Measurements from ENCODE around the gene NTM. TPM values are rescaled to one million over a fixed set of nuclear protein-coding genes. Genes with fewer than 3 reads are reported as not detected.

The NTM gene
- total and polyA plus RNA-seq, 2 of the 8 experiments (the other 6 are each of a cell fraction or from before 2014, with no cell fraction given): 13.4 to 20.0 TPM

GRCh38 chr11:131979364-131979763, 608.9 kb downstream of the NTM start:
- Histone ChIP-seq H2BK12ac (ENCODE audit: low read depth, low read length) (no peak overlapping the region), H4K5ac (ENCODE audit: insufficient read length, low read depth, low read length) (no peak overlapping the region), H3K27me3 (replicated peaks in 1 of 4; ENCODE audit: control insufficient read depth in 3 of 4, extremely low read depth in 1 of 4, insufficient read depth in 3 of 4, low read length in 3 of 4) (no peaks in the 10 kb centered on the region), H2BK15ac (ENCODE audit: low read length) (no peak overlapping the region), H4K91ac (replicated peaks; ENCODE audit: insufficient read length, low read length) (no peak overlapping the region), H2AFZ (ENCODE audit: low read length) (no peak overlapping the region), H2BK120ac (replicated peaks; ENCODE audit: low read depth, low read length) (no peak overlapping the region), H3K4me3 (ENCODE audit: extremely low read depth in 1 of 4, insufficient read depth in 2 of 4, low read depth in 3 of 4, low read length in 4 of 4) (no peak overlapping the region), H3K79me2 (ENCODE audit: control insufficient read depth in 1 of 2, insufficient read depth in 2 of 2, low read length in 2 of 2) (no peaks in the 10 kb centered on the region), H3K36me3 (ENCODE audit: control insufficient read depth in 2 of 4, insufficient read depth in 4 of 4, low read length in 3 of 4) (no peaks in the 10 kb centered on the region; a peak in 2 of 8 replicates), H3K79me1 (ENCODE audit: low read depth, low read length) (no peaks in the 10 kb centered on the region), H3K9me3 (ENCODE audit: insufficient read depth in 2 of 2, low read depth in 1 of 2, low read length in 1 of 2) (no peaks in the 10 kb centered on the region), H3K9ac (replicated peaks in 1 of 4; ENCODE audit: extremely low read depth in 1 of 4, low read depth in 3 of 4, low read length in 3 of 4) (no peak overlapping the region), H2AK5ac (ENCODE audit: low read depth, low read length) (no peak overlapping the region), H3K56ac (replicated peaks; ENCODE audit: insufficient read length, low read depth, low read length) (no peak overlapping the region), H2BK5ac (ENCODE audit: low read depth, low read length) (no peak overlapping the region), H4K8ac (ENCODE audit: extremely low read depth, insufficient read depth, low read length) (no peak overlapping the region), H3K27ac (ENCODE audit: low read depth, low read length) (no peak overlapping the region), H3K23ac (ENCODE audit: insufficient read length) (no peak overlapping the region), H3K18ac (ENCODE audit: extremely low read depth, low read length) (no peak overlapping the region), H3K4me1 (replicated peaks in 1 of 4; ENCODE audit: control insufficient read depth in 3 of 4, insufficient read depth in 4 of 4, low read length in 3 of 4) (peaks cover 5 to 43% (median 31%) of the 10 kb centered on the region in 4 experiments), H2BK20ac (ENCODE audit: low read length) (no peak overlapping the region), H4K20me1 (replicated peaks in 1 of 2; ENCODE audit: control insufficient read depth in 1 of 2, insufficient read depth in 2 of 2, low read length in 2 of 2) (no peaks in the 10 kb centered on the region), H3K4ac (replicated peaks; ENCODE audit: insufficient read length, low read depth, low read length) (no peak overlapping the region), H3K23me2 (ENCODE audit: low read depth, low read length) (no peaks in the 10 kb centered on the region), H3K4me2 (ENCODE audit: insufficient read depth in 1 of 2, low read depth in 2 of 2, low read length in 2 of 2) (no peak overlapping the region), H3K14ac (ENCODE audit: insufficient read length) (no peak overlapping the region)
- WGBS, 2 experiments (ENCODE audit: extremely low coverage in 1 of 2, insufficient coverage in 1 of 2, insufficient read length in 1 of 2, insufficient replicate concordance in 2 of 2, low coverage in 1 of 2, low lambda C conversion rate in 2 of 2, missing lambda C conversion rate in 1 of 2): 86% methylated on average over 3 of the region's 3 CpGs; no CpG with 5 or more reads in 1 of the 2 experiments
- ChIA-PET CTCF (ENCODE audit: partially characterized antibody) (interaction anchor here (1.0 to 1.2 kb wide), 2 partner anchors 25 to 115 kb away, joined by 3 read pairs; no protein-coding TSS in a partner anchor), POLR2A (ENCODE audit: partially characterized antibody) (interaction anchor here (0.6 kb wide), 1 partner anchor 254 kb away, joined by 3 read pairs; no protein-coding TSS in a partner anchor)
- TF ChIP-seq POLR2AphosphoS5 (IDR thresholded peaks at IDR 0.05; ENCODE audit: low read depth, low read length) (no peak), KDM4A (IDR thresholded peaks at IDR 0.05; ENCODE audit: low read depth, low read length, severe bottlenecking) (no peak), TBP (IDR thresholded peaks at IDR 0.05; ENCODE audit: low read depth, low read length) (no peak), NANOG (IDR thresholded peaks at IDR 0.05; ENCODE audit: insufficient read depth, low read depth, low read length, poor library complexity, severe bottlenecking) (no peak), HDAC2 (IDR thresholded peaks at IDR 0.05; ENCODE audit: borderline replicate concordance in 1 of 2, low read depth in 2 of 2, low read length in 2 of 2) (no peak), SIX5 (IDR thresholded peaks at IDR 0.05; ENCODE audit: low read depth, low read length) (no peak)
- TF ChIP-seq, protein P1, sequence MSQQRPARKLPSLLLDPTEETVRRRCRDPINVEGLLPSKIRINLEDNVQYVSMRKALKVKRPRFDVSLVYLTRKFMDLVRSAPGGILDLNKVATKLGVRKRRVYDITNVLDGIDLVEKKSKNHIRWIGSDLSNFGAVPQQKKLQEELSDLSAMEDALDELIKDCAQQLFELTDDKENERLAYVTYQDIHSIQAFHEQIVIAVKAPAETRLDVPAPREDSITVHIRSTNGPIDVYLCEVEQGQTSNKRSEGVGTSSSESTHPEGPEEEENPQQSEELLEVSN (IDR thresholded peaks at IDR 0.05): no peak
- no peak for DNase-seq (ENCODE audit: low read depth in 1 of 2, low spot score in 2 of 2)
- FAIRE-seq: no peak
